ENCODE measurements around the gene ARHGEF6.

Gene ARHGEF6

DNA sequence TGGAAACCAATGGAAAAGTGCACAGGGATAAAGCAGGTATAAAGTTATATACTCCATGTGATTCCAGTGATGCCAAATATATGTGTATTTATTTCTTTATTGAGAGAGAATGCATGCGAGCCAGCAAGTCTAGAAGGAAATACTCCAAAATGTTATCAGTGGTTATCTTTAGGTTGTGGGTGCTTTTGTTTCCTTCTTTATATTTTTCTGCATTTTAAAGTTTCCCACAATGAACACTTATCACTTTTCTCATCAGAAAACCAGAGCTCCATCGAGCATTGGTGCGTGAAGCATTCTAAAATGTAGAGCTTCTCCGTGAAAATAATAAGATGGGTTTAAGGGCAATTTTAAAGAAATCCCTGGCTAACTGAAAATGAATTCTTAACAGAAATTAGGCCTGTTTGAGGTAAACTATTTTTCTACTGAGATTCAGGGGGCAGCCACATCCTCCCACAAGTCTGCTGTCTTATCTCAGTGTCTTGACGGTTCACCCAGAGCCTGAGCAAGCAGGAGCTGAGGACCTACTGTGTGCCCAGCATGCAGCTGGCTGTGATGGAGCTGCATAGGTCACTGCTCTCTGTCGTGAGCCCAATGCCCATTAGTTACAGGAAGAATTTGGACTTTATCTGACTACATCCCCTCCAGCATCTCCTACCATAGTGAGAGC, 151.5 kb downstream of the ARHGEF6 start:
- ChIA-PET CTCF (no interaction called here), POLR2A (no interaction called here)
- TF ChIP-seq CTCF (IDR thresholded peaks at IDR 0.05; ENCODE audit: insufficient read depth, low read length, missing control alignments) = no peak
- DNase-seq (ENCODE audit: low read depth, low spot score) = no peak
- no peak overlapping the region for H3K4me3 ChIP-seq (ENCODE audit: low read depth, low read length)

DNA sequence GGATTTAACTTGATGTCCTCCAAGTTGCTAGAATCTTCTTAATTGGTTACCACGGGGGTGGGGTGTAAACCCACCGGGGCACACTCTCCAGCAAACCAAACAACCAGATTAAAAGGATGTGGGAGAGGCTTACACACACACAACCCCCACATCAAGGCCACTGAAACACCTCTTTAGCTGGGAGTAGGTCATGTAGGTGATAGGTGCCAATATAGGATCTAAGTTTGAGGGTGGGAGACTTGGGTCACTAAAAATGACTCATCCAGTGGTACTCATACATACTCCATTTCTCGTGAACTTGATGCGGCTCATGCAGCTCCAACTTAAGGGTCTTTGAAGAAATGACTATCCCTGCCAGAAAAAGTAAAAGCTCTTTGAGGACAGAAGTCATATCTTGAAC, 153.3 kb downstream of the ARHGEF6 start:
- no peak overlapping the region for H3K4me3 ChIP-seq (ENCODE audit: low read depth, low read length)
- CTCF ChIA-PET = no interaction called here
- DNase-seq (ENCODE audit: low read depth, low spot score) = no peak
- POLR2A ChIA-PET = no interaction called here
- TF ChIP-seq CTCF (IDR thresholded peaks at IDR 0.05; ENCODE audit: insufficient read depth, low read length, missing control alignments) = no peak

DNA sequence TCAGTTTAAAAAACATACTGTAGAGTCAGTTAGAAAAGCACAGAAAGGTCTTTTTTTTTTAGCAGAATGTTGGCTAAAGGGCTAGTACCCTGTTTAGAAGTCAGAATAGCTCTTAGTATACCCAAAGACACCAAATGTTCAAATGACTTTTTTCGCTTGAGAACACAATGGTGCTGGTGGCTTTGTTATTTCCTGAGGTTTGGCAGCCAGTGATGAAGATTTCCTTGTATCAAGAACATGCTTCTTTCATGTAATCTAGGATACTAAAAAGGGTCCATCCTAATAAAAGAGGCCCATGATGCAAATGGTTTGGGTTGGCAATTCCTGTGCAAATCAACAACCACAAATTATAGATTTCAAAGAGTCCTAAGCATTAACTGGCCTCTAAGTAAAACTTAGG, 153.8 kb downstream of the ARHGEF6 start:
- H3K4me3 ChIP-seq (ENCODE audit: low read depth, low read length) = no peak overlapping the region
- no peak for TF ChIP-seq CTCF (IDR thresholded peaks at IDR 0.05; ENCODE audit: insufficient read depth, low read length, missing control alignments)
- DNase-seq (ENCODE audit: low read depth, low spot score) = no peak
- ChIA-PET CTCF (no interaction called here), POLR2A (no interaction called here)

DNA sequence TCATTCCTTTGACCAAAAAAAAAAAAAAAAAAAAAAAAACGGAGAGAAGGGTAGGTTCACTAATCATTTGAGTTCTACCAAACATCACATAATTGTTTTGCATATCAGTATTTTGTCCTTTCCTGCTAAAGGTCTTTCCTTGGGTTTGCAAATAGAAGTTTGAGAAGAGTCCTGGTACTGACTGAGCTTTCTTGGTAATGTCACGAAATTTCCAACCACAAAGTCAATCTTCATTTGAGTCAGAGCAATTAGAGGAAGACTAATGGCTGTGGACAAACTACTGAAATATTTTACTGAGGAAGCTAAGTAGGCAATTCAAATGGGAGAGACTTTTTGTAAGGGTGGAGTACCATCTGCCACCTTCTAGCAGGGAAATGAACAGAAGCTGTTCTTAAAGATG, 154.5 kb downstream of the ARHGEF6 start:
- H3K4me3 ChIP-seq (ENCODE audit: low read depth, low read length) = no peak overlapping the region
- POLR2A ChIA-PET = no interaction called here
- CTCF ChIA-PET = no interaction called here
- no peak for DNase-seq (ENCODE audit: low read depth, low spot score)
- no peak for TF ChIP-seq CTCF (IDR thresholded peaks at IDR 0.05; ENCODE audit: insufficient read depth, low read length, missing control alignments)

GRCh38 chrX:136625246-136625645, 155.5 kb downstream of the ARHGEF6 start:
- CTCF ChIA-PET = no interaction called here
- no peak overlapping the region for H3K4me3 ChIP-seq (ENCODE audit: low read depth, low read length)
- DNase-seq (ENCODE audit: low read depth, low spot score) = no peak
- POLR2A ChIA-PET = no interaction called here
- TF ChIP-seq CTCF (IDR thresholded peaks at IDR 0.05; ENCODE audit: insufficient read depth, low read length, missing control alignments) = no peak

- POLR2A ChIA-PET = no interaction called here
- DNase-seq (ENCODE audit: low read depth, low spot score) = no peak
- CTCF ChIA-PET = no interaction called here
- no peak for TF ChIP-seq CTCF (IDR thresholded peaks at IDR 0.05; ENCODE audit: insufficient read depth, low read length, missing control alignments)
- H3K4me3 ChIP-seq (ENCODE audit: low read depth, low read length) = no peak overlapping the region
Measured at GRCh38 chrX:136623396-136623795, 157.3 kb downstream of the ARHGEF6 start.
